T-cell (primary cell): ENCODE data around the gene MAP2K6. TPM values are rescaled to one million over a fixed set of nuclear protein-coding genes. Genes with fewer than 3 reads are reported as not detected.

ENCODE experiments used
- ATAC-seq, 4 experiments: fragments of 200-7000 bp in 3 of 4; fragments of 150-1000 bp in 1 of 4; cut with Tn5 transposase; replicated peaks in 1 of 4; 1 replicate in 3 of 4; 2 replicates in 1 of 4; pipeline ENCODE4 v1.10.0; 2021; ENCODE audit warnings: moderate library complexity in 3 of 4, mild to moderate bottlenecking in 2 of 4, moderate number of reproducible peaks in 1 of 4
- CTCF ChIA-PET, 2 donors: fragments of 300-600 bp; sonication (Branson Sonifier 250); formaldehyde crosslinking; loops; one replicate each; lab custom pipeline; 2022; ENCODE audit warnings: antibody characterized with exemption in 2 of 2; lab: Charles Lee
- POLR2A ChIA-PET, 2 donors: fragments of 300-600 bp; sonication (Branson Sonifier 250); formaldehyde crosslinking; loops; one replicate each; lab custom pipeline; 2022; ENCODE audit warnings: antibody characterized with exemption in 2 of 2; lab: Charles Lee
- DNase-seq, 35 experiments: peaks; one replicate each; pipeline versions ENCODE4 v3.0.0 to v3.0.0-alpha.2; 2013 to 2023
- H3K27ac ChIP-seq: one replicate; pipeline ENCODE4 v1.5.1; 2013; ENCODE audit warnings: low read length
- H3K27me3 ChIP-seq, 2 experiments: replicated peaks in 1 of 2; 1 replicate in 1 of 2; 2 replicates in 1 of 2; pipeline versions ENCODE4 v1.6.1 to v1.7.0; 2013; ENCODE audit warnings: low read length in 1 of 2, mixed read lengths in 1 of 2; ENCODE audit not compliant: control insufficient read depth in 2 of 2, insufficient read depth in 2 of 2; ENCODE audit errors: extremely low read depth in 1 of 2
- H3K36me3 ChIP-seq, 2 donors: 1 replicate in 1 of 2; 2 replicates in 1 of 2; pipeline versions ENCODE4 v1.6.1 to v1.7.0; 2013; ENCODE audit warnings: low read length in 1 of 2; ENCODE audit not compliant: control insufficient read depth in 2 of 2, insufficient read depth in 1 of 2; ENCODE audit errors: extremely low read depth in 1 of 2
- H3K4me1 ChIP-seq, 2 experiments: 1 replicate in 1 of 2; 2 replicates in 1 of 2; pipeline versions ENCODE4 v1.6.1 to v1.7.0; 2013; ENCODE audit warnings: low read length in 2 of 2, mixed read lengths in 1 of 2; ENCODE audit not compliant: insufficient read depth in 2 of 2, control insufficient read depth in 1 of 2; ENCODE audit errors: extremely low read depth in 1 of 2
- H3K4me3 ChIP-seq, 2 donors: 1 replicate in 1 of 2; 2 replicates in 1 of 2; pipeline versions ENCODE4 v1.5.1 to v1.7.0; 2013; ENCODE audit warnings: mild to moderate bottlenecking in 2 of 2, low read length in 1 of 2, moderate library complexity in 1 of 2; ENCODE audit not compliant: control insufficient read depth in 1 of 2; ENCODE audit errors: extremely low read depth in 1 of 2
- H3K9me3 ChIP-seq: 2 replicates; pipeline ENCODE4 v1.7.0; 2013
- H3K27ac Mint-ChIP-seq, 2 donors: one replicate each; pipeline ENCODE4 v1.8.0; 2020 to 2021; ENCODE audit warnings: mild to moderate bottlenecking in 2 of 2, mixed read lengths in 2 of 2
- H3K27me3 Mint-ChIP-seq, 2 donors: one replicate each; pipeline ENCODE4 v1.8.0; 2021 to 2022; ENCODE audit warnings: mixed read lengths in 2 of 2
- H3K36me3 Mint-ChIP-seq: one replicate; pipeline ENCODE4 v1.8.0; 2021; ENCODE audit warnings: mixed read lengths
- H3K4me1 Mint-ChIP-seq, 3 donors: one replicate each; pipeline ENCODE4 v1.8.0; 2020 to 2022; ENCODE audit warnings: mixed read lengths in 3 of 3, mild to moderate bottlenecking in 1 of 3
- H3K4me3 Mint-ChIP-seq, 3 donors: one replicate each; pipeline ENCODE4 v1.8.0; 2020 to 2022; ENCODE audit warnings: mild to moderate bottlenecking in 3 of 3, mixed read lengths in 3 of 3, moderate library complexity in 3 of 3
- H3K9me3 Mint-ChIP-seq, 3 donors: one replicate each; pipeline ENCODE4 v1.8.0; 2020 to 2022; ENCODE audit warnings: mixed read lengths in 3 of 3
- WGBS: methylation state at CpG from one replicate; pipeline ENCODE4 v1.1.5; 2013; ENCODE audit warnings: missing lambda C conversion rate; ENCODE audit not compliant: insufficient coverage; 5-methylcytosine and 5-hydroxymethylcytosine counted together
- total RNA-seq, 35 experiments: library from RNA in 6 of 35; stranded (reverse) in 6 of 35; fragments of 120-200 nt in 1 of 35; gene quantifications; one replicate each; pipeline versions ENCODE4 v1.2.1 to v1.2.4 and lab custom pipeline; 2013 to 2026

Gene MAP2K6
- total RNA-seq, 5 donors from 2014 or later (not counting 1 experiment from before 2014, with no cell fraction given) = 10.4 to 25.1 (median 11.5) TPM

GRCh38 chr17:69457603-69458002, 43.1 kb downstream of the MAP2K6 start:
- CTCF ChIA-PET = no interaction called here
- H3K27ac Mint-ChIP-seq = no peak overlapping the region

GRCh38 chr17:69460963-69461922, 46.7 kb downstream of the MAP2K6 start:
- Mint-ChIP-seq H3K9me3 (no peaks in the 10 kb centered on the region), H3K27me3 (no peaks in the 10 kb centered on the region), H3K36me3 (peaks cover 20% of the 10 kb centered on the region), H3K4me1 (peaks cover 25 to 37% (median 33%) of the 10 kb centered on the region in 3 donors), H3K27ac (no peak overlapping the region), H3K4me3 (no peak overlapping the region)
- no peak overlapping the region for H3K4me3 ChIP-seq
- no peaks in the 10 kb centered on the region for H3K27me3 ChIP-seq
- DNase-seq (no peak), ATAC-seq (no peak)
- no peak overlapping the region for H3K27ac ChIP-seq
- no peaks in the 10 kb centered on the region for H3K9me3 ChIP-seq
- H3K4me1 ChIP-seq = no peaks in the 10 kb centered on the region
- H3K36me3 ChIP-seq = peaks cover 0 to 3% of the 10 kb centered on the region in 2 donors
- 100% methylated on average over 3 of the region's 12 CpGs for WGBS
- POLR2A ChIA-PET = no interaction called here
- CTCF ChIA-PET = interaction anchor here in 1 of 2 donors (0.5 kb wide), 1 partner anchor 383 kb away, joined by 3 read pairs; no protein-coding TSS in a partner anchor

More at GRCh38 chr17:69457603-69458002, 43.1 kb downstream of the MAP2K6 start:
- WGBS = 82% methylated on average over 1 of the region's 3 CpGs
- Mint-ChIP-seq H3K27me3 (no peaks in the 10 kb centered on the region), H3K9me3 (no peaks in the 10 kb centered on the region), H3K4me1 (peaks cover 33 to 56% (median 48%) of the 10 kb centered on the region in 3 donors), H3K4me3 (no peak overlapping the region), H3K36me3 (peaks cover 18% of the 10 kb centered on the region)
- ATAC-seq = no peak
- POLR2A ChIA-PET = no interaction called here
- no peaks in the 10 kb centered on the region for H3K9me3 ChIP-seq
- no peaks in the 10 kb centered on the region for H3K27me3 ChIP-seq
- no peaks in the 10 kb centered on the region for H3K4me1 ChIP-seq
- no peak overlapping the region for H3K4me3 ChIP-seq
- no peak for DNase-seq
- no peak overlapping the region for H3K27ac ChIP-seq
- peaks cover 0 to 3% of the 10 kb centered on the region in 2 donors for H3K36me3 ChIP-seq

- Histone ChIP-seq H3K4me1 (no peaks in the 10 kb centered on the region), H3K27ac (no peak overlapping the region), H3K36me3 (peaks cover 0 to 3% of the 10 kb centered on the region in 2 donors), H3K27me3 (no peaks in the 10 kb centered on the region), H3K4me3 (no peak overlapping the region), H3K9me3 (no peaks in the 10 kb centered on the region)
- DNase-seq (no peak), ATAC-seq (no peak)
- ChIA-PET POLR2A (no interaction called here), CTCF (no interaction called here)
- WGBS = 96% methylated on average over 11 of the region's 11 CpGs
- H3K4me3 Mint-ChIP-seq = no peak overlapping the region
- no peak overlapping the region for H3K27ac Mint-ChIP-seq
- H3K27me3 Mint-ChIP-seq = no peaks in the 10 kb centered on the region
- H3K36me3 Mint-ChIP-seq = peaks cover 22% of the 10 kb centered on the region
- no peaks in the 10 kb centered on the region for H3K9me3 Mint-ChIP-seq
- H3K4me1 Mint-ChIP-seq = peaks cover 24 to 37% (median 28%) of the 10 kb centered on the region in 3 donors
Observed at GRCh38 chr17:69461951-69462369, 47.5 kb downstream of the MAP2K6 start.

- H3K4me3 Mint-ChIP-seq = no peak overlapping the region
- CTCF ChIA-PET = no interaction called here
- Histone ChIP-seq H3K9me3 (no peaks in the 10 kb centered on the region), H3K36me3 (no peaks in the 10 kb centered on the region), H3K4me1 (no peaks in the 10 kb centered on the region), H3K4me3 (no peak overlapping the region), H3K27ac (no peak overlapping the region), H3K27me3 (no peaks in the 10 kb centered on the region)
- no peaks in the 10 kb centered on the region for H3K9me3 Mint-ChIP-seq
- no peaks in the 10 kb centered on the region for H3K27me3 Mint-ChIP-seq
- H3K36me3 Mint-ChIP-seq = peaks cover 24% of the 10 kb centered on the region
- ATAC-seq (no peak), DNase-seq (no peak)
- POLR2A ChIA-PET = interaction anchor here in 1 of 2 donors (0.5 kb wide), 1 partner anchor 29 kb away, joined by 3 read pairs; no protein-coding TSS in a partner anchor
- peaks cover 23 to 31% (median 24%) of the 10 kb centered on the region in 3 donors for H3K4me1 Mint-ChIP-seq
- H3K27ac Mint-ChIP-seq = no peak overlapping the region
- 86% methylated on average over 3 of the region's 8 CpGs for WGBS
Observed at GRCh38 chr17:69462882-69463281, 48.4 kb downstream of the MAP2K6 start.

- ATAC-seq (no peak), DNase-seq (no peak)
- ChIA-PET CTCF (interaction anchor here in 1 of 2 donors (0.5 kb wide), 1 partner anchor 34 kb away, joined by 3 read pairs; no protein-coding TSS in a partner anchor), POLR2A (no interaction called here)
- H3K27me3 Mint-ChIP-seq = no peaks in the 10 kb centered on the region
- peaks cover 46% of the 10 kb centered on the region for H3K36me3 Mint-ChIP-seq
- WGBS = 100% methylated on average over 1 of the region's 6 CpGs
- H3K9me3 ChIP-seq = no peaks in the 10 kb centered on the region
- no peak overlapping the region for H3K27ac ChIP-seq
- no peak overlapping the region for H3K4me3 ChIP-seq
- H3K4me1 Mint-ChIP-seq = peaks cover 11 to 45% (median 20%) of the 10 kb centered on the region in 3 donors
- H3K9me3 Mint-ChIP-seq = no peaks in the 10 kb centered on the region
- no peak overlapping the region for H3K4me3 Mint-ChIP-seq
- no peaks in the 10 kb centered on the region for H3K4me1 ChIP-seq
- H3K36me3 ChIP-seq = no peaks in the 10 kb centered on the region
- H3K27me3 ChIP-seq = no peaks in the 10 kb centered on the region
- H3K27ac Mint-ChIP-seq = no peak overlapping the region
Observed at GRCh38 chr17:69466451-69466850, 52.0 kb downstream of the MAP2K6 start.

GRCh38 chr17:69466905-69467667, 52.6 kb downstream of the MAP2K6 start:
- H3K9me3 Mint-ChIP-seq = no peaks in the 10 kb centered on the region
- H3K27ac Mint-ChIP-seq = no peak overlapping the region
- DNase-seq = no peak
- no CpG with 5 or more reads among the region's 3 CpGs for WGBS
- Histone ChIP-seq H3K36me3 (no peaks in the 10 kb centered on the region), H3K9me3 (no peaks in the 10 kb centered on the region), H3K27ac (no peak overlapping the region), H3K4me1 (no peaks in the 10 kb centered on the region), H3K27me3 (no peaks in the 10 kb centered on the region), H3K4me3 (no peak overlapping the region)
- peaks cover 46% of the 10 kb centered on the region for H3K36me3 Mint-ChIP-seq
- H3K27me3 Mint-ChIP-seq = no peaks in the 10 kb centered on the region
- peaks cover 10 to 45% (median 20%) of the 10 kb centered on the region in 3 donors for H3K4me1 Mint-ChIP-seq
- POLR2A ChIA-PET = no interaction called here
- no peak for ATAC-seq
- no peak overlapping the region for H3K4me3 Mint-ChIP-seq
- CTCF ChIA-PET = interaction anchor here in 1 of 2 donors (0.6 kb wide), 1 partner anchor 74 kb away, joined by 3 read pairs; no protein-coding TSS in a partner anchor
